Memory B cell (primary cell): ENCODE results near the gene SCRN1.
"Not testable (repeated sequence)": the region's sequence is repeated elsewhere in the genome, so short reads cannot be mapped to it uniquely, and the experiment has no call there.

Experiments
- ATAC-seq: fragments of 150-1000 bp; cut with Tn5 transposase; 2 replicates; pipeline ENCODE4 v1.10.0; 2021; ENCODE audit warnings: low read depth, mild to moderate bottlenecking, moderate library complexity
- DNase-seq, 2 donors: peaks; one replicate each; pipeline ENCODE4 v3.0.0; 2022; ENCODE audit warnings: low spot score in 2 of 2
- H3K27ac Mint-ChIP-seq: one replicate; pipeline ENCODE4 v1.8.0; 2022; ENCODE audit warnings: mild to moderate bottlenecking, moderate library complexity, mixed read lengths
- H3K27me3 Mint-ChIP-seq: one replicate; pipeline ENCODE4 v1.8.0; 2022; ENCODE audit warnings: mixed read lengths
- H3K36me3 Mint-ChIP-seq: one replicate; pipeline ENCODE4 v1.8.0; 2022; ENCODE audit warnings: mild to moderate bottlenecking, mixed read lengths
- H3K4me1 Mint-ChIP-seq: one replicate; pipeline ENCODE4 v1.8.0; 2022; ENCODE audit warnings: mixed read lengths
- H3K4me3 Mint-ChIP-seq: one replicate; pipeline ENCODE4 v1.8.0; 2022; ENCODE audit warnings: mild to moderate bottlenecking, moderate library complexity, mixed read lengths
- H3K9me3 Mint-ChIP-seq: one replicate; pipeline ENCODE4 v1.8.0; 2022; ENCODE audit warnings: mixed read lengths

SCRN1 gene

DNA sequence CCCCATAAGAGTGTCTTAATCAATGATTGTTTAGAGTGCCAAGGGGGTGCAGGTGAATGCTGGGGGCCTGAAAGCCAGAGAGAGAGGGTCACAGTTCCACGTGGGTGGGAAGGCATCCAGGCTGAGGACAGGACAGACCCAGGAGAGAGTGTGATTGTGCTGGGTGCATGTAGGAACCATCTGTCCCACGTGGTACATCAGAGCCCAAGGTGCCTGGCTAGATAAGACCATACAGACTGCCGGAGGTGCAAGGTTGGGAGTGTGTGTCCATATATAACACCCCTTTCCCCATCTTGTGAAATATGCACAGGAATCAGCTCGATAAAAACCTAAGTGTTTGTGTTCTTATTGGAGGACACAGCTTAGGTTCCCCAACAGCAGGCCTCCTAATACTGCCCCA is 97.8 kb downstream of the SCRN1 start:
- H3K36me3 Mint-ChIP-seq: no peaks in the 10 kb centered on the region
- H3K27ac Mint-ChIP-seq: no peak overlapping the region
- no peaks in the 10 kb centered on the region for H3K4me1 Mint-ChIP-seq
- no peak for ATAC-seq
- DNase-seq: no peak
- H3K4me3 Mint-ChIP-seq: no peak overlapping the region
- H3K27me3 Mint-ChIP-seq: peaks cover 3% of the 10 kb centered on the region
- no peaks in the 10 kb centered on the region for H3K9me3 Mint-ChIP-seq

- not testable (repeated sequence) for H3K4me1 Mint-ChIP-seq, ATAC-seq, H3K27ac Mint-ChIP-seq, H3K4me3 Mint-ChIP-seq, H3K27me3 Mint-ChIP-seq, H3K36me3 Mint-ChIP-seq, DNase-seq, H3K9me3 Mint-ChIP-seq
These were observed 98.8 kb downstream of the SCRN1 start for GRCh38 chr7:29890786-29891185.

- H3K4me3 Mint-ChIP-seq: no peak overlapping the region
- DNase-seq (no peak), ATAC-seq (no peak)
- H3K9me3 Mint-ChIP-seq: no peaks in the 10 kb centered on the region
- H3K27ac Mint-ChIP-seq: no peak overlapping the region
- no peaks in the 10 kb centered on the region for H3K36me3 Mint-ChIP-seq
- H3K4me1 Mint-ChIP-seq: no peaks in the 10 kb centered on the region
- peaks cover 4% of the 10 kb centered on the region for H3K27me3 Mint-ChIP-seq
These were observed 99.3 kb downstream of the SCRN1 start for GRCh38 chr7:29890251-29890650.

DNA sequence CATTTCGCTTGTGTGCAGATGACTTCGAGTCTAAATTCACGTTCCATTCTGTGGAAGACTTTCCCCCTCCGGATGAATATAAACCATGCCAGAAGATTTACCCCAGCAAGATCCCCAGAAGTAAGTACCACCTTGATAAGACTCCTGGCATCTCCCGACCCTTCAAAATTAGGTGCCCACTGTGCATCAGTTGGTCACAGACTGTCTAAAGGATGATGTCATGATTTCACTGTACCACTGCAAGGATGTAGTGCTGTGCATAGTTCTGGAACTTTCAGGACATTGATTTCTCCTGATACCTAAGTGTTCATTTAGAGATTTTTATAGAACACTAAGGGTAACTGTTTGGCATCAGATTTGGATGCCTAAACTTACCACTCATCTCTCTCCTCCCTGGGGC is 100.3 kb downstream of the SCRN1 start:
- DNase-seq: no peak
- H3K27me3 Mint-ChIP-seq: peaks cover 6% of the 10 kb centered on the region
- H3K36me3 Mint-ChIP-seq: no peaks in the 10 kb centered on the region
- no peaks in the 10 kb centered on the region for H3K4me1 Mint-ChIP-seq
- no peak for ATAC-seq
- no peak overlapping the region for H3K4me3 Mint-ChIP-seq
- no peaks in the 10 kb centered on the region for H3K9me3 Mint-ChIP-seq
- no peak overlapping the region for H3K27ac Mint-ChIP-seq

DNA sequence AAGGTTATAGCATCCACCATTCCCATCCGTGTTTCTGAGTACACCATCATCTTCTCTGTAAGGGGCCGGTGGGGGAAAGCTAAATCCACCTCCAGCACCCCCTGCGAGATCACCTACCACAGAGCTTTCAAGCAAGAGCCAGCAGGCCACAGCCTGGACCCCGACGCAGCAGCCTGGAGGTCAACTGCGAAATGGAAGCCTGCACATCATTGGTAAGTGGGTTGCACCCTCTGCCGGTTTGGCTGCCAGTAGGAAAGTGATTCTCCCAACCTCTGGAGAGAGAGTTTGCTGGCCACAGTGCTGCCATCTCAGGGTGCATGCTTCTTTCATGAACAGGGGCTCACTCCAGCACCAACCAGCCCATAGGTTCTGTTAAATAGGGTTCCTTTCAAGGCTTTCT is 101.6 kb downstream of the SCRN1 start:
- Mint-ChIP-seq H3K4me3 (no peak overlapping the region), H3K27ac (no peak overlapping the region), H3K27me3 (peaks cover 9% of the 10 kb centered on the region), H3K9me3 (no peaks in the 10 kb centered on the region), H3K4me1 (no peaks in the 10 kb centered on the region), H3K36me3 (no peaks in the 10 kb centered on the region)
- ATAC-seq: no peak
- no peak for DNase-seq

DNA sequence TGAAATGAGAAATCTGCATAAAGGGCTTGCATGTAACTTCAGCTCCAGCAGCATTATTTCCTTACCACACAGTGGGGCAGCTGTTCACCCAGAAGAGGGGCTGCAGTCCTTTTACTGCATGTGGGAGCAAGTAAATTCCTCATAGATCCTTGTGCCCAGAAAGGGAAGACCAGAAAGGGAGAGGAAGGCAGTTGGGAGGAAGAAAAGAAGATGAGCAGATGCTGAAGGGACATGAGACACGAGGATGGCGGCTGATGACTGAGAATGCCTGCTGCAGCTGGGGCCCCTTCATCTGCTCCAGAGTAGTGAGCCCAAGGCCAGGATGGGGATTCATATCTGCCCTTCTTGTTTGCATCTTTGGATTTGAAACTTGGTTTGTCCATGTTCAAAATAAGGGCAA is 102.8 kb downstream of the SCRN1 start:
- peaks cover 12% of the 10 kb centered on the region for H3K27me3 Mint-ChIP-seq
- no peaks in the 10 kb centered on the region for H3K36me3 Mint-ChIP-seq
- no peak overlapping the region for H3K27ac Mint-ChIP-seq
- no peaks in the 10 kb centered on the region for H3K4me1 Mint-ChIP-seq
- no peak for DNase-seq
- no peak overlapping the region for H3K4me3 Mint-ChIP-seq
- ATAC-seq: no peak
- no peaks in the 10 kb centered on the region for H3K9me3 Mint-ChIP-seq

GRCh38 chr7:29885626-29886025 is 104.0 kb downstream of the SCRN1 start:
- no peaks in the 10 kb centered on the region for H3K36me3 Mint-ChIP-seq
- no peak overlapping the region for H3K27ac Mint-ChIP-seq
- no peak overlapping the region for H3K4me3 Mint-ChIP-seq
- ATAC-seq (no peak), DNase-seq (no peak)
- H3K27me3 Mint-ChIP-seq: peaks cover 9% of the 10 kb centered on the region
- no peaks in the 10 kb centered on the region for H3K4me1 Mint-ChIP-seq
- H3K9me3 Mint-ChIP-seq: no peaks in the 10 kb centered on the region

DNA sequence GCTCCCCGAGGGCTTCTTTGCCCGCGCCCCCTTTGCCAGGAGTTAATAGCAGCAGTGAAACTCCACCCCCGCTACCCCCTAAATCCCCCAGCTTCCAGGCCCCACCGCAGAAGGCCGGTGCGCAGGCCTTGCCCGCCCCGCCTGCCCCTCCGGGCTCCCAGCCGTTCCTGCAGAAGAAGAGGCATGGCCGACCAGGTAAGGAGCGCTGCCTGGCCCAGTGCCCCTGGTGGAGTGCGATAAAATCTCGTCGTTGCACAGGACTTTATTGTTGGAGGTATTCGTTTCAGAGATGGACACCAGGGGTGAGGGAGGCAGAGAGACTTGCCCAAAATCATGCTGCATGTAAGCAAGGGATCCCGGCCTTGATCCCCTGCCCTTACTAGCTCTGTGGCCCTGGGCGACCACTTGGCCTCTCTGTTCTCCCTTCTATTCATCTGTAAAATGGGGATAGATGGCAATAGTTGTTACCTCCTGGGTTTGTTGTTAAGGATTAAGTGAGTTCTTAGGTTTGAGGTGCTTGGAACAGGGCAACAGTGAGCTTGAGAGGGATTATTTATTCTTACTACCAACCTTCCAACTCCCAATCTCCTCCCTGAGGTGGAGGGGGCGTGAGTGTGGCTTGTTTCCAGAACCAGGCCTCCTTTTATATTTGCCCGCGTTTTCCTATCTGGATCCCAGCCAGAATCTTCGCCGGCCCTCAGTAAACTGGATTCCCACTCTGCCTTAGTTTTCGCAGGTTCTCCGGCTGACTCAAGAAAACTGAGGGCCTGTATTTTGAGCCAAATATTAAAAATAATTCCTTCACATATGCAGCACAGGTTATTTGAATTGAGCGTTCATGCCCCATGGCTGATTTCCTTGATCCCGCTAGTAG is 105.0 kb downstream of the SCRN1 start:
- H3K9me3 Mint-ChIP-seq: no peaks in the 10 kb centered on the region
- H3K36me3 Mint-ChIP-seq: no peaks in the 10 kb centered on the region
- DNase-seq: no peak
- H3K4me1 Mint-ChIP-seq: no peaks in the 10 kb centered on the region
- H3K27me3 Mint-ChIP-seq: peaks cover 9% of the 10 kb centered on the region
- peak; percentile 66 for ATAC-seq
- H3K4me3 Mint-ChIP-seq: peak overlapping the region; percentile 62
- no peak overlapping the region for H3K27ac Mint-ChIP-seq

GRCh38 chr7:29883462-29884398 is 105.9 kb downstream of the SCRN1 start:
- Mint-ChIP-seq H3K4me3 (peak overlapping the region; percentile 62), H3K4me1 (no peaks in the 10 kb centered on the region), H3K9me3 (no peaks in the 10 kb centered on the region), H3K27ac (no peak overlapping the region), H3K36me3 (no peaks in the 10 kb centered on the region), H3K27me3 (peaks cover 9% of the 10 kb centered on the region)
- ATAC-seq (peak; percentile 21), DNase-seq (no peak)

DNA sequence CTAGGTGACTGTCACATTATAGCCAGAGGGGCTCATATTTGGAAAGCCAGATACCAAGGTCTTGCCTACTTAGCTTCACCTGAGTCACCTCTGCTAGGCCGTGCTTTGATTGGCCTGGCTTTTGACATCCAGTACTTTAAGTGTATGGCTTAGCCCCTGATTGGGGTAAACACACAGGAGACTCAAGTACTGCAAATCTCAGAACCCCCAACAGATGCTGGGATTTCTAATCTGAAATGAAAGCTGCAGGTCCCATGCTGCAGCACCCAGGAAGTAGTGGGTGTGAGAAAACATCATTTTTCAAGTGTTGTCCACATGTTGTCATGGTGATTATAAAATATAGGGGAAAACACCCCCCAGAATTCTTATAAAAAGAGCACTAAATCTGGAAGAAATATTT is 107.1 kb downstream of the SCRN1 start:
- H3K4me3 Mint-ChIP-seq: no peak overlapping the region

DNA sequence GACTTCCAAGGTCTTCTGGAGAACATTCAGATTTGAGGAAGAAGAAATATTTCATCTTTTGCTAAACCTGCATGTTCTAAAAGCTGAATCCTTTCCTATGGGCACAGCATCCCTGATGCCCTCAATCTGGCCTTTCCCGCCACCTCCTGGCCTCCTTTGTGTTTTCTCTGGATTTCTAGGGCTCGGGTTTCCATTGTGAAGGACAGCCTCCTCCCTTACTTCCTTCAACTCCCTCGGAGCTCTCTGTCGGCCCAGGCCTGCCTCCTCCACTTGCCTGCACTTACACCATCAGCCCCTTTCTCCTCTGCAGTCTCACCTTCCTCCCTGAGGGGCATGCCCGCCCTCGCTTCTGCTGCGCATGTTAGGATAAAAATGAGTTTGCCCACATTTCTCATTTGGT is 107.9 kb downstream of the SCRN1 start:
- Mint-ChIP-seq H3K4me3 (no peak overlapping the region), H3K4me1 (peaks cover 3% of the 10 kb centered on the region), H3K36me3 (no peaks in the 10 kb centered on the region), H3K9me3 (no peaks in the 10 kb centered on the region), H3K27me3 (peaks cover 10% of the 10 kb centered on the region), H3K27ac (no peak overlapping the region)
- DNase-seq: no peak
- ATAC-seq: no peak

More for the DNA sequence above, 107.1 kb downstream of the SCRN1 start:
- no peaks in the 10 kb centered on the region for H3K9me3 Mint-ChIP-seq
- ATAC-seq: no peak
- H3K4me1 Mint-ChIP-seq: peaks cover 3% of the 10 kb centered on the region
- H3K27ac Mint-ChIP-seq: no peak overlapping the region
- no peak for DNase-seq
- H3K27me3 Mint-ChIP-seq: peaks cover 9% of the 10 kb centered on the region
- no peaks in the 10 kb centered on the region for H3K36me3 Mint-ChIP-seq

- Mint-ChIP-seq H3K36me3 (no peaks in the 10 kb centered on the region), H3K27me3 (peaks cover 11% of the 10 kb centered on the region), H3K4me1 (peaks cover 3% of the 10 kb centered on the region), H3K9me3 (no peaks in the 10 kb centered on the region), H3K4me3 (no peak overlapping the region), H3K27ac (no peak overlapping the region)
- DNase-seq: no peak
- no peak for ATAC-seq
These were observed 110.0 kb downstream of the SCRN1 start for GRCh38 chr7:29879609-29880008.

DNA sequence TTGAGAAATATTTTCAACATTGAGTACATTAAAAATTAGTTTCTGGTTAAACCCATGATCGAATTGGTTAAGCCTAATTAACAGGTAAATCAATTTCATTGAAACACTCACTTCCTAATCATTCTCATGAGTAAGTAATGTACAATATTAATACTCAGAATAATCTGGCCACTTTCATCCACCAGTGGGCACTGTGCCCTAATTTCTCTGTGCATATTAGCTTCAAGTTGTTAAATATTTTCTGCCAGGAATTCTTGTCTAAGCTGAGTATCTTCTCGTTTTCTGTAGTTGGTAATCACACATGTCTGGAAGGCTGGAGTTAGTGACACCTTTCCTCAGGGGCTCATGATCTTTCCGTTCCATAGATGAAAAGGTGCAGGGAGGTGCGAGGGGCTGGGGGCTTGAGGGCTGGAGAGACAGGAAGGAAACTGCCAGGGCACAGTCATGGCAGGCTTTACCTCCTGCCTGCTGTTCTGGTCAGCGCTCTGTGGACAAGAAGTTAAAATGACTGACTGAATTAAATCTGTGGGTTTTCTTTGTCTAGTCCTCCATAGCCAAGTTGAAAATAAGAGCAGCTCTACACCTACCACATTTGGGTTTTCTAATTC is 111.4 kb downstream of the SCRN1 start:
- Mint-ChIP-seq H3K36me3 (no peaks in the 10 kb centered on the region), H3K4me3 (no peak overlapping the region), H3K9me3 (no peaks in the 10 kb centered on the region), H3K27ac (no peak overlapping the region), H3K27me3 (peaks cover 9% of the 10 kb centered on the region), H3K4me1 (peaks cover 3% of the 10 kb centered on the region)
- peak; percentile 37 for DNase-seq
- peak; percentile 74 for ATAC-seq

DNA sequence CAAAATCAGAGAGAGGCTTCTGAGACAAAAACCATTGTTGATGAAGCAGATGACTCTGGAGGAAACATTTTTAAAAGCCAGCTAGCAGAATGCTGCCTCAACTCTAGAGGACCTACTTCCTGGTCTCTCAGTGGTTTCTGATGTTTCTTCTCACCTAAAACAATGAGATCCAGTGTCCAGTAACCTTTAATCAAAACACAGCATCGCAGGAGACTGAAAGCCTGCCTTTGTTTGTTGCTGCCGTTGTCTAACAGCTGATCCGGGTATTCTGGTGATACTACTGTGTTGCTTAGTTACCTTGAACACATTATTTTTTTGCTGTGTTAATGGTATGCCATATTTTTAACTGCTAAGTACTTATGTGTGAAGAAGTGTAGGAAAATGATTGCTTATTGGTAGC is 112.4 kb downstream of the SCRN1 start:
- Mint-ChIP-seq H3K27me3 (peaks cover 7% of the 10 kb centered on the region), H3K4me3 (no peak overlapping the region), H3K36me3 (no peaks in the 10 kb centered on the region), H3K27ac (no peak overlapping the region), H3K9me3 (no peaks in the 10 kb centered on the region), H3K4me1 (peaks cover 3% of the 10 kb centered on the region)
- ATAC-seq: no peak
- DNase-seq: no peak
